Measurements from ENCODE around the gene TXNL4A. TPM values are rescaled to one million over a fixed set of nuclear protein-coding genes. Genes with fewer than 3 reads are reported as not detected.

The TXNL4A gene
- total and polyA plus RNA-seq, 2 donors (not counting 1 experiment from before 2014, with no cell fraction given), result 38.9 to 67.8 TPM

DNA sequence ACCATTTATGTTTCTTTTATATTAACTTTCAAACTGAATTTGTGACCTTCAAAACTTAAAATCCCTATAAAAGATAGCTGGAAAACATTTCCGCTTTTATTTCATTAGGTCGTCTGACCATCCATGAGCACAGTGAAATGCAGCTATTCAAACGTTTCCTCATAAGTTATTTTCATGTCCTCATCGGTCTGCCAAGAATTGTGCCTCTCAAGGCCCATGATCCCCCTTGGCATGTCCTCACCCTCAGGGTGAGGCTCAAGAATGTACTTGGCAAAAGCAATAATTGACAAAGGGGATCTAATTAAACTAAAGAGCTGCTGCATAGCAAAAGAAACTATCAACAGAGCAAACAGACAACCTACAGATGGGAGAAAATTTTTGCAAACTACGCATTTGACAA, 49.3 kb downstream of the TXNL4A start:
- Mint-ChIP-seq H3K27me3 (no peaks in the 10 kb centered on the region), H3K4me3 (no peak overlapping the region), H3K4me1 (peaks cover 3% of the 10 kb centered on the region), H3K27ac (no peak overlapping the region), H3K9me3 (ENCODE audit: insufficient read depth) (peaks cover 3% of the 10 kb centered on the region)
- Histone ChIP-seq H3K4me3 (ENCODE audit: control extremely low read depth in 1 of 5, extremely low read depth in 1 of 5, insufficient read depth in 1 of 5, low read depth in 2 of 5, low read length in 4 of 5) (no peak overlapping the region), H4K20me1 (ENCODE audit: control insufficient read depth, insufficient read depth, low read length, poor library complexity, severe bottlenecking) (peaks cover 87% of the 10 kb centered on the region), H3K4me1 (ENCODE audit: control insufficient read depth in 2 of 2, insufficient read depth in 2 of 2, low read length in 2 of 2) (no peaks in the 10 kb centered on the region), H3K27ac (ENCODE audit: low read length in 2 of 2) (no peak overlapping the region), H3K9me3 (ENCODE audit: control extremely low read depth in 1 of 3, control insufficient read depth in 2 of 3, insufficient read depth in 1 of 3, low read length in 2 of 3) (peaks cover 0 to 31% (median 8%) of the 10 kb centered on the region in 3 donors), H3K4me2 (replicated peaks; ENCODE audit: low read depth, low read length, poor library complexity, severe bottlenecking) (no peak overlapping the region), H3K9ac (ENCODE audit: low read length) (no peak overlapping the region), H2AFZ (ENCODE audit: insufficient read depth, low read depth, low read length, poor library complexity, severe bottlenecking) (no peak overlapping the region), H3K36me3 (replicated peaks in 1 of 2; ENCODE audit: control extremely low read depth in 1 of 2, control insufficient read depth in 1 of 2, extremely low read depth in 1 of 2, insufficient read depth in 2 of 2, low read length in 1 of 2) (peaks cover 5 to 63% of the 10 kb centered on the region in 2 experiments), H3K27me3 (replicated peaks in 1 of 4; ENCODE audit: control extremely low read depth in 1 of 4, control insufficient read depth in 3 of 4, insufficient read depth in 4 of 4, low read length in 3 of 4) (no peaks in the 10 kb centered on the region), H3K79me2 (ENCODE audit: control insufficient read depth, insufficient read depth, low read length) (peaks cover 100% of the 10 kb centered on the region)
- no peak for ATAC-seq (ENCODE audit: low read depth)
- 100% methylated on average over 4 of the region's 5 CpGs for WGBS (ENCODE audit: insufficient coverage)
- CTCF ChIA-PET, result interaction anchor here (0.6 kb wide), 1 partner anchor 11 kb away, joined by 3 read pairs; no protein-coding TSS in a partner anchor
- POLR2A ChIA-PET, result no interaction called here
- intact Hi-C loops (cut with micrococcal nuclease), result no loop called here
- TF ChIP-seq EZH2 (IDR thresholded peaks at IDR 0.05; ENCODE audit: borderline replicate concordance, insufficient read depth, low read depth, low read length, poor library complexity, severe bottlenecking), result no peak
- TF ChIP-seq, protein P1, sequence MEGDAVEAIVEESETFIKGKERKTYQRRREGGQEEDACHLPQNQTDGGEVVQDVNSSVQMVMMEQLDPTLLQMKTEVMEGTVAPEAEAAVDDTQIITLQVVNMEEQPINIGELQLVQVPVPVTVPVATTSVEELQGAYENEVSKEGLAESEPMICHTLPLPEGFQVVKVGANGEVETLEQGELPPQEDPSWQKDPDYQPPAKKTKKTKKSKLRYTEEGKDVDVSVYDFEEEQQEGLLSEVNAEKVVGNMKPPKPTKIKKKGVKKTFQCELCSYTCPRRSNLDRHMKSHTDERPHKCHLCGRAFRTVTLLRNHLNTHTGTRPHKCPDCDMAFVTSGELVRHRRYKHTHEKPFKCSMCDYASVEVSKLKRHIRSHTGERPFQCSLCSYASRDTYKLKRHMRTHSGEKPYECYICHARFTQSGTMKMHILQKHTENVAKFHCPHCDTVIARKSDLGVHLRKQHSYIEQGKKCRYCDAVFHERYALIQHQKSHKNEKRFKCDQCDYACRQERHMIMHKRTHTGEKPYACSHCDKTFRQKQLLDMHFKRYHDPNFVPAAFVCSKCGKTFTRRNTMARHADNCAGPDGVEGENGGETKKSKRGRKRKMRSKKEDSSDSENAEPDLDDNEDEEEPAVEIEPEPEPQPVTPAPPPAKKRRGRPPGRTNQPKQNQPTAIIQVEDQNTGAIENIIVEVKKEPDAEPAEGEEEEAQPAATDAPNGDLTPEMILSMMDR (IDR thresholded peaks at IDR 0.05), result no peak
- no peak for DNase-seq

DNA sequence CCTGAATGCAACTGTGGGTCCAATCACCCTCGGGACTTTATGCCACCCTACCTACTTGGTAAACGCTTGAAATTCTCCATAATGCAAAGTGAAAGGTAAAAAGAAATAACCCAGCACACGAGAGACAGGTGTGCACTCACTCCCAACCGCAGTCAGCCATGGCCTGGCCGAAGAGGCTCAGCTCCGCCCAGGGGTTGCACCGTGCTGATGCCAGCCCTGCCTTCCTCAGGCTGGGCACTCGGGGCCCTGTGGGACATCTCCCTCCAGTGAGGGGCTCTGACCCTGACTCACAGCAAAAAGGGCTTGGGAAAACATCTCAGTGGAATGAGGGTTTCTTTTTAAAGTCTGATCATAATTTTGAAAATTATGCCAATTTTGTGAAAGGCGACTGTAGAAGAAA, 50.2 kb downstream of the TXNL4A start:
- H3K36me3 ChIP-seq (replicated peaks in 1 of 2; ENCODE audit: control extremely low read depth in 1 of 2, control insufficient read depth in 1 of 2, extremely low read depth in 1 of 2, insufficient read depth in 2 of 2, low read length in 1 of 2), result peaks cover 5 to 61% of the 10 kb centered on the region in 2 experiments
- DNase-seq (no peak), ATAC-seq (ENCODE audit: low read depth) (no peak)
- H3K27me3 ChIP-seq (replicated peaks in 1 of 4; ENCODE audit: control extremely low read depth in 1 of 4, control insufficient read depth in 3 of 4, insufficient read depth in 4 of 4, low read length in 3 of 4), result no peaks in the 10 kb centered on the region
- peaks cover 2 to 38% (median 16%) of the 10 kb centered on the region in 3 donors for H3K9me3 ChIP-seq (ENCODE audit: control extremely low read depth in 1 of 3, control insufficient read depth in 2 of 3, insufficient read depth in 1 of 3, low read length in 2 of 3)
- H3K27ac ChIP-seq (ENCODE audit: low read length in 2 of 2), result no peak overlapping the region
- H3K9ac ChIP-seq (ENCODE audit: low read length), result no peak overlapping the region
- 100% methylated on average over 8 of the region's 9 CpGs for WGBS (ENCODE audit: insufficient coverage)
- peaks cover 79% of the 10 kb centered on the region for H4K20me1 ChIP-seq (ENCODE audit: control insufficient read depth, insufficient read depth, low read length, poor library complexity, severe bottlenecking)
- H3K79me2 ChIP-seq (ENCODE audit: control insufficient read depth, insufficient read depth, low read length), result peaks cover 99% of the 10 kb centered on the region
- Mint-ChIP-seq H3K4me3 (no peak overlapping the region), H3K4me1 (peaks cover 2% of the 10 kb centered on the region), H3K27me3 (no peaks in the 10 kb centered on the region), H3K27ac (no peak overlapping the region), H3K9me3 (ENCODE audit: insufficient read depth) (peaks cover 7% of the 10 kb centered on the region)
- H3K4me2 ChIP-seq (replicated peaks; ENCODE audit: low read depth, low read length, poor library complexity, severe bottlenecking), result no peak overlapping the region
- TF ChIP-seq, protein P1 (IDR thresholded peaks at IDR 0.05), result no peak
- TF ChIP-seq EZH2 (IDR thresholded peaks at IDR 0.05; ENCODE audit: borderline replicate concordance, insufficient read depth, low read depth, low read length, poor library complexity, severe bottlenecking), result no peak
- intact Hi-C loops (cut with micrococcal nuclease), result no loop called here
- H2AFZ ChIP-seq (ENCODE audit: insufficient read depth, low read depth, low read length, poor library complexity, severe bottlenecking), result no peak overlapping the region
- no peaks in the 10 kb centered on the region for H3K4me1 ChIP-seq (ENCODE audit: control insufficient read depth in 2 of 2, insufficient read depth in 2 of 2, low read length in 2 of 2)
- CTCF ChIA-PET, result no interaction called here
- H3K4me3 ChIP-seq (ENCODE audit: control extremely low read depth in 1 of 5, extremely low read depth in 1 of 5, insufficient read depth in 1 of 5, low read depth in 2 of 5, low read length in 4 of 5), result no peak overlapping the region
- POLR2A ChIA-PET, result no interaction called here

Measured in B cell (primary cell).